HG02885 (cell line): Measurements from ENCODE around the gene ETF1.

Experiments
- ATAC-seq: cut with Tn5 transposase; IDR thresholded peaks from one replicate; pipeline ENCODE4 v1.9.1; 2021; ENCODE audit warnings: mild to moderate bottlenecking; ENCODE audit not compliant: unreplicated experiment, poor library complexity

ETF1 gene

GRCh38 chr5:138465261-138466124 lies 77.5 kb downstream of the ETF1 start, which contains the start of gene EGR1:
Gene EGR1, plus strand, starts transcription at chr5:138465479. Its CDS starts 283 bp downstream, at chr5:138465762.
- ATAC-seq, result peak; percentile 61

- ATAC-seq, result peak; percentile 75
These were observed 78.4 kb downstream of the ETF1 start for GRCh38 chr5:138464388-138465260.

GRCh38 chr5:138464008-138464387 lies 79.0 kb downstream of the ETF1 start:
- peak; percentile 52 for ATAC-seq

- ATAC-seq, result no peak
These were observed 79.5 kb downstream of the ETF1 start for GRCh38 chr5:138463419-138464007.

- ATAC-seq, result no peak
These were observed 81.5 kb downstream of the ETF1 start for GRCh38 chr5:138461343-138462125.

GRCh38 chr5:138460032-138460693 lies 82.9 kb downstream of the ETF1 start:
- no peak for ATAC-seq

- no peak for ATAC-seq
These were observed 83.6 kb downstream of the ETF1 start for GRCh38 chr5:138459311-138459933.

GRCh38 chr5:138458856-138459255 lies 84.2 kb downstream of the ETF1 start:
- no peak for ATAC-seq

GRCh38 chr5:138458384-138458783 lies 84.7 kb downstream of the ETF1 start:
- ATAC-seq, result no peak

GRCh38 chr5:138457531-138458275 lies 85.3 kb downstream of the ETF1 start:
- ATAC-seq, result no peak
